ENCODE measurements around the gene JKAMP.

Gene JKAMP

DNA sequence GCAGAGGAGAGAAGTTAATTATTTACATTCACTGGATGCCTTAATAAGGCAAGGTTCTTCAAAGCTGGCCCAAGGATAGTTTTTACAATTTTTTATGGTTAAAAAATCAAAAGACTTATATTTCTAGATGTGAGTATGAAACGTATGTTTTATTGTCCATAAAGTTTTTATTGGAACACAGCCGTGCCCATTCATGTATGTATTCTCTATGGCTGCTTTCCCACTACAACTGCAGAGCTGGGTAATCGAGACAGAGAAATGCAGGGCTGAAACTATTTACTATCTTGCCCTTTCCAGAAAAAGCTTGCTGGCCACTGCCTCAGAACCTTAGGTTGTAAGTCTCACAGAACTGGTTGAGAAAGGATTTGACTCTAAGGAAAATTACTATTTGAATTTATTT lies 16.4 kb downstream of the JKAMP start:
- Histone ChIP-seq H3K27ac (ENCODE audit: low read length) (no peak overlapping the region), H4K20me1 (ENCODE audit: insufficient read depth, low read length) (no peaks in the 10 kb centered on the region), H3K4me2 (ENCODE audit: low read length) (no peak overlapping the region), H3K9me3 (ENCODE audit: insufficient read depth, low read length) (no peaks in the 10 kb centered on the region), H2AFZ (ENCODE audit: low read depth, low read length) (no peak overlapping the region), H3K27me3 (ENCODE audit: low read depth, low read length) (no peaks in the 10 kb centered on the region), H3K4me1 (ENCODE audit: low read length) (no peaks in the 10 kb centered on the region), H3K9ac (ENCODE audit: low read length) (no peak overlapping the region), H3K79me2 (ENCODE audit: low read length) (no peaks in the 10 kb centered on the region), H3K4me3 (ENCODE audit: low read length) (no peak overlapping the region), H3K36me3 (replicated peaks; ENCODE audit: low read depth, low read length) (peaks cover 14% of the 10 kb centered on the region)
- TF ChIP-seq, protein P1, sequence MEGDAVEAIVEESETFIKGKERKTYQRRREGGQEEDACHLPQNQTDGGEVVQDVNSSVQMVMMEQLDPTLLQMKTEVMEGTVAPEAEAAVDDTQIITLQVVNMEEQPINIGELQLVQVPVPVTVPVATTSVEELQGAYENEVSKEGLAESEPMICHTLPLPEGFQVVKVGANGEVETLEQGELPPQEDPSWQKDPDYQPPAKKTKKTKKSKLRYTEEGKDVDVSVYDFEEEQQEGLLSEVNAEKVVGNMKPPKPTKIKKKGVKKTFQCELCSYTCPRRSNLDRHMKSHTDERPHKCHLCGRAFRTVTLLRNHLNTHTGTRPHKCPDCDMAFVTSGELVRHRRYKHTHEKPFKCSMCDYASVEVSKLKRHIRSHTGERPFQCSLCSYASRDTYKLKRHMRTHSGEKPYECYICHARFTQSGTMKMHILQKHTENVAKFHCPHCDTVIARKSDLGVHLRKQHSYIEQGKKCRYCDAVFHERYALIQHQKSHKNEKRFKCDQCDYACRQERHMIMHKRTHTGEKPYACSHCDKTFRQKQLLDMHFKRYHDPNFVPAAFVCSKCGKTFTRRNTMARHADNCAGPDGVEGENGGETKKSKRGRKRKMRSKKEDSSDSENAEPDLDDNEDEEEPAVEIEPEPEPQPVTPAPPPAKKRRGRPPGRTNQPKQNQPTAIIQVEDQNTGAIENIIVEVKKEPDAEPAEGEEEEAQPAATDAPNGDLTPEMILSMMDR (IDR thresholded peaks at IDR 0.05; ENCODE audit: low read depth, low read length), result no peak
- no peak for TF ChIP-seq EZH2phosphoT487 (IDR thresholded peaks at IDR 0.05; ENCODE audit: low read depth)

DNA sequence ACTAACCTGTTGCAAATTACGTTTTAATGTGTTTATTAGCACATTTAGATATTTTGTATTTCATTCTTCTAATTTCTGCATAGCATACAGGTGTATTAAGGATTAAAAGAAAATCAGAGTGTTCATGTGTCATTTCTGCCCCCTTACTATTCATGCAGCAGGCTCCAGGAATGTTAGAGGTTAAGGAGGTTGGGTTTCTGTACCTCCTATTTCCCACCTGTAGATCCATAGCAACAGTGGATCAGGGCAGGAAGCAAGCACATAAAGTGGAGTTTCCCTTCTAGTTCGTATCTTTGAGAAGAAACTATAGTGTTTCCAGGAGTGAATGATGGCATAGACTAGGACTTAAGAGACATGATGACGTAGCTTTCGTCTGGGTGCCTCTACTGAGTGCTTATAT lies 18.9 kb downstream of the JKAMP start:
- H3K36me3 ChIP-seq (replicated peaks; ENCODE audit: low read depth, low read length), result peaks cover 14% of the 10 kb centered on the region
- no peak overlapping the region for H3K4me2 ChIP-seq (ENCODE audit: low read length)
- H4K20me1 ChIP-seq (ENCODE audit: insufficient read depth, low read length), result no peaks in the 10 kb centered on the region
- H2AFZ ChIP-seq (ENCODE audit: low read depth, low read length), result no peak overlapping the region
- TF ChIP-seq, protein P1 (IDR thresholded peaks at IDR 0.05; ENCODE audit: low read depth, low read length), result no peak
- TF ChIP-seq EZH2phosphoT487 (IDR thresholded peaks at IDR 0.05; ENCODE audit: low read depth), result no peak
- H3K27ac ChIP-seq (ENCODE audit: low read length), result no peak overlapping the region
- no peak overlapping the region for H3K4me3 ChIP-seq (ENCODE audit: low read length)
- H3K79me2 ChIP-seq (ENCODE audit: low read length), result no peaks in the 10 kb centered on the region
- H3K9ac ChIP-seq (ENCODE audit: low read length), result no peak overlapping the region
- H3K4me1 ChIP-seq (ENCODE audit: low read length), result no peaks in the 10 kb centered on the region
- no peaks in the 10 kb centered on the region for H3K27me3 ChIP-seq (ENCODE audit: low read depth, low read length)
- no peaks in the 10 kb centered on the region for H3K9me3 ChIP-seq (ENCODE audit: insufficient read depth, low read length)

DNA sequence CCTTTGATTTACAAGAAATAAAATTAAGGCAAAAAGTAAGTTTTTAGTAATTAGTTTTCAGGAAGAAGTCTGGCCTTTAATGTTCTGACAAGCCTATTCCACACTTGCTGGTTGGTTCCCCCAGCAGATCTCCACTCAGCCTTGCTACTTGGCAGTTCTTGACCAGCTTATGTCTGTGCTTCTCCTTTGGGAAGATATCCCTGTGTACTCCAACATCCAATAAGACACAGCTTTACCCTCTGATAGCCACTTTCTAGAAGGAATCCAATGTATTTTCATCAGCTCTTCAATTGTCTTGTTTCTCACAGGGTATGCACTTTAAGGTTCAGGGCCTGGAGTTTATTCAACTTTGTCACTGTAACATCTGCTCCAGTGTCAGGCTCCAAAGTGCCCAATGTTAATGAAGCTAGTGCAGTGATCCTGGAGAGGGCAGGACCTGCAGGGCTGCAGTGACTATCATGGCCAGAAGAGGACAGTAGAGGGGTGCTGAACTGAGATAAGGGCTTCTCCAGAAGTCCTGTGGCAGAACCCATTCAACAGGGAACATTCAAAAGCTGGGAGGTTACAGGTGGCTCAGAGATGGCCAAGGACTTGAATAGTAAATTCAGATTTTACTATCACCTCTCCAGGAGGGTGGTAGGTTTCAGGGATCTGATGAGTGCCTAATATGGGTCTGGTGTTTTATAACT lies 22.9 kb downstream of the JKAMP start:
- H3K79me2 ChIP-seq (ENCODE audit: low read length), result no peaks in the 10 kb centered on the region
- no peak overlapping the region for H3K27ac ChIP-seq (ENCODE audit: low read length)
- H4K20me1 ChIP-seq (ENCODE audit: insufficient read depth, low read length), result no peaks in the 10 kb centered on the region
- peaks cover 12% of the 10 kb centered on the region for H3K36me3 ChIP-seq (replicated peaks; ENCODE audit: low read depth, low read length)
- H3K9ac ChIP-seq (ENCODE audit: low read length), result no peak overlapping the region
- no peak overlapping the region for H3K4me2 ChIP-seq (ENCODE audit: low read length)
- H3K4me3 ChIP-seq (ENCODE audit: low read length), result no peak overlapping the region
- no peaks in the 10 kb centered on the region for H3K4me1 ChIP-seq (ENCODE audit: low read length)
- no peaks in the 10 kb centered on the region for H3K9me3 ChIP-seq (ENCODE audit: insufficient read depth, low read length)
- TF ChIP-seq, protein P1 (IDR thresholded peaks at IDR 0.05; ENCODE audit: low read depth, low read length), result peak; percentile 95
- no peak for TF ChIP-seq EZH2phosphoT487 (IDR thresholded peaks at IDR 0.05; ENCODE audit: low read depth)
- H3K27me3 ChIP-seq (ENCODE audit: low read depth, low read length), result peaks cover 6% of the 10 kb centered on the region; the same call in 1 of the 2 replicates
- H2AFZ ChIP-seq (ENCODE audit: low read depth, low read length), result no peak overlapping the region

DNA sequence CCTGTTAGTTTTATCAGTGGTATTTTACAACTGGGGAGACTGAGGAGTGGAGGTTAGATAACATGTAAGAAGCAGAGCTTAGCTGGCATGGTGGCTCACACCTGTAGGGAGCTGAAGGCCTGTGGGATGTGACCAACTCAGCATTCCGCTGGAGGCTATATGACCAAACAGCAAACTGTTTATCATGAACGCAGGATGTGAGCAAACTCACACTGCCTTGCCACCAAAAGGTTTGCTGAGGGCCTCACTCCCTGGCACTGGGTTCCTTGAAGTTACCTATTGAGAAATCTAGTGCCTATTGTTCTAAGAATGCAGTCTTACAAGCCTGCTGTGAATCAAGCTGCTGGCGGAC lies 23.4 kb downstream of the JKAMP start:
- no peaks in the 10 kb centered on the region for H4K20me1 ChIP-seq (ENCODE audit: insufficient read depth, low read length)
- H3K27ac ChIP-seq (ENCODE audit: low read length), result no peak overlapping the region
- no peaks in the 10 kb centered on the region for H3K4me1 ChIP-seq (ENCODE audit: low read length)
- no peaks in the 10 kb centered on the region for H3K79me2 ChIP-seq (ENCODE audit: low read length)
- no peaks in the 10 kb centered on the region for H3K9me3 ChIP-seq (ENCODE audit: insufficient read depth, low read length)
- H3K9ac ChIP-seq (ENCODE audit: low read length), result no peak overlapping the region
- H3K4me3 ChIP-seq (ENCODE audit: low read length), result no peak overlapping the region
- H3K4me2 ChIP-seq (ENCODE audit: low read length), result no peak overlapping the region
- TF ChIP-seq, protein P1 (IDR thresholded peaks at IDR 0.05; ENCODE audit: low read depth, low read length), result no peak
- TF ChIP-seq EZH2phosphoT487 (IDR thresholded peaks at IDR 0.05; ENCODE audit: low read depth), result no peak
- peaks cover 12% of the 10 kb centered on the region for H3K36me3 ChIP-seq (replicated peaks; ENCODE audit: low read depth, low read length)
- no peak overlapping the region for H2AFZ ChIP-seq (ENCODE audit: low read depth, low read length)
- peaks cover 7% of the 10 kb centered on the region; the same call in 1 of the 2 replicates for H3K27me3 ChIP-seq (ENCODE audit: low read depth, low read length)
